CD4-positive, alpha-beta T cell treated with Interleukin-12 subunit alpha and Interleukin-12 subunit beta, for 1 hour (primary cell): ENCODE data around the gene MAZ.

ENCODE experiments used
- DNase-seq: peaks from one replicate; pipeline ENCODE4 v3.0.0-alpha.2; 2020

The MAZ gene

DNA sequence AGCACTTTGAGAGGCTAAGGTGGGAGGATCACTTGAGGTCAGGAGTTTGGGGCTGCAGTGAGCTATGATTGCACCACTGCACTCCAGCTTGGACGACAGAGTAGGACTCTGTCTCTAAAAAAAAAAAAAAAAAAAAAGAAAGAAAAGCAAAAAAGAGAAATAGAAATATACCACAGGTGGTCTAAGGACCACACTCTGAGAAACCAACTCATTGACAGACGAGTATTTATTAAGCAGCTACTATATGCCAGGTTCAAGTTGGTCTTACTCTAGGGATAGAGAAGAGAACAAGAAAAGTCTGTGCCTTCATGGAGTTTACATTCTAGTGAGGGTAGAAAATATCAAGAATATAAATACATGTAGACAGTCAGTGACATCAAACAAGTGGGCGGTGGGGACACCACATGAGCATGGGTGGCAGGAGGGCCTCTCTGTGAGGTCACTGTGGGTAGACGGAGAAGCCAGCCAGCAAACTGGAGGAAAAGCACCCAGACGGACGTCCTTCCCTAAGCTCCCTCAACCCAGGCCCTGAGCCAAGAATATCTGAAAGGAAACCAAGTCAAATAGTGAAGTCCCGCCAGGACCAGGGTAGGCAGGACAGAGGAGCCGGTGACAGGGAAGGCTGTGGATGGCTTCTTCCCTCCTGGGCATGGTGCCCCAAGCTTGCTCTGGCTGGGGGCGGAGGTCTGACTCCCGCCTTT lies 52.0 kb downstream of the MAZ start:
- DNase-seq, result no peak

DNA sequence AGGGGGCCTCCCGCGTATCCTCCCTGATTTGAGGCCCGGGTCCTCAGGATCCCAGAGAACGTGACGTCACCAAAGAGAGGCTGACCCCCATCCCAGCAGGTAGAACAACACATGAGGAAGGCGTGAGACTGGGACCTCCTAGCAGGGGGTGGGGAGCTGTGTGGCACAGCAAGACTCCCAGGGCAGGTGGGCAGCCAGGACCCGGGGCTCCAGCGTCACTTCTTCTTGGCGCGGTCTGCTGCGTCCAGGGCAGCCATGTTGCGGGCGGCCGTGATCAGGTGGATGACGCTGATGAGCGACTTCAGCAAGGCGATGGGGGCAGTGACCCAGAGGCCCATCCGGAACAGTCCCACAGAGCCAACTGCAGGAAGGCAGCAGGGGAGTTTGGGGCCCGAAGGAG lies 52.6 kb downstream of the MAZ start:
- DNase-seq, result no peak

- no peak for DNase-seq
These were observed 53.9 kb downstream of the MAZ start for GRCh38 chr16:29860218-29860617.
